Measurements from ENCODE around the gene SYNDIG1. TPM values are rescaled to one million over a fixed set of nuclear protein-coding genes. Genes with fewer than 3 reads are reported as not detected.

Gene SYNDIG1
- total RNA-seq, 1 experiment from 2014 or later = 5.4 TPM

DNA sequence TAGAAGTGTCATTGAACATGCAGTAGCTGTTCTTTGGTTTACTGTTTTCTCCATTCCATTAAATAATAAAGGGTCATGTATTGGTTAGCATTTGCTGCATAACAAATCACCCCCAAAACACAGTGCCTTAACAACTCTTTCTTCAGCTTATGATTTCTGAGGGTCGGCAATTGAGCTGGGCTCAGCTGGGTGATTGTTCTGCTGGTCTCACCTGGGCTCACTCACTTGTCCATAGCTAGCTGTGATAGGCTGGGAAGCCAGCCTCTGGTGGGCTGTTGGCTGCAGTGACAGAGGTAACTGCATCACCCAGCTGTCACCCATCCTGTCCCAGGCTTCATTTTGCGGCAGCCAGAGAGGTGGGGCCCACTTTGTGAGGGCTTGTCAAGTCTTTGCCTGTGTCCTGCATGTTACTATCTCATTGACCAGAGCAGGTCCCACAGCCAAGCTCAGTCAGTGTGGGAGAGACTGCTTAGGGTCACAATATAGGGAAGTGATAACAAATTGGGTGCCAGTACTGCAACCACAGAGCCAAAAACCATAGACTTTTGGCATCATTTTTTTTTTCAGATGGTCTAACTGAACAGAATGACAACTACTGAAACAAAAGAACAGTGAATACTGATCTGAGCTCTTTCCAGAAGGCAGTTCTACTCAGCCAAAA, 76.9 kb downstream of the SYNDIG1 start:
- no peak overlapping the region for H4K5ac ChIP-seq (ENCODE audit: insufficient read length, low read depth, low read length)
- H3K14ac ChIP-seq (ENCODE audit: insufficient read depth, low read length) = no peak overlapping the region
- no peak overlapping the region for H4K91ac ChIP-seq (ENCODE audit: insufficient read length, low read depth, low read length)
- no peak overlapping the region for H3K4me3 Mint-ChIP-seq
- H2BK20ac ChIP-seq (ENCODE audit: low read depth, low read length, poor library complexity, severe bottlenecking) = no peak overlapping the region
- no peak overlapping the region for H2BK12ac ChIP-seq (ENCODE audit: insufficient read length, low read depth, low read length)
- H3K79me1 ChIP-seq (ENCODE audit: insufficient read depth, low read depth, low read length, poor library complexity, severe bottlenecking) = no peaks in the 10 kb centered on the region
- H3K27ac Mint-ChIP-seq = no peak overlapping the region; a peak in 1 of 7 replicates
- no peak overlapping the region for H3K4me2 ChIP-seq (ENCODE audit: insufficient read depth, insufficient read length, low read length)
- no peaks in the 10 kb centered on the region for H3K23me2 ChIP-seq (ENCODE audit: insufficient read length, low read depth, low read length, poor library complexity, severe bottlenecking)
- no peaks in the 10 kb centered on the region for H4K20me1 ChIP-seq (ENCODE audit: control insufficient read depth, insufficient read depth, insufficient read length)
- peaks cover 3 to 6% of the 10 kb centered on the region in 2 experiments; a peak in 3 of 4 replicates for H3K4me1 Mint-ChIP-seq
- no peak overlapping the region for H4K8ac ChIP-seq (replicated peaks; ENCODE audit: insufficient read length, low read depth, low read length)
- no peak overlapping the region for H3K27ac ChIP-seq (ENCODE audit: insufficient read length, low read depth, low read length)
- no peak for DNase-seq
- H3K36me3 Mint-ChIP-seq (ENCODE audit: insufficient read depth in 1 of 3, low read depth in 3 of 3) = peaks cover 32 to 45% (median 38%) of the 10 kb centered on the region in 3 experiments
- H3K56ac ChIP-seq (ENCODE audit: insufficient read length, low read depth, low read length) = no peak overlapping the region
- no peak overlapping the region for H2BK15ac ChIP-seq (ENCODE audit: low read depth, low read length)
- H2BK5ac ChIP-seq (ENCODE audit: insufficient read length, low read length) = no peak overlapping the region
- no peaks in the 10 kb centered on the region for H3K79me2 ChIP-seq (ENCODE audit: insufficient read depth, low read length)
- TF ChIP-seq CTCF (conservative IDR thresholded peaks at IDR 0.05) = no peak
- H2AFZ ChIP-seq (ENCODE audit: low read length) = no peak overlapping the region
- no peak overlapping the region for H3K9ac ChIP-seq (ENCODE audit: extremely low read depth, insufficient read length, low read length)
- WGBS (ENCODE audit: extremely low coverage, insufficient read length, low lambda C conversion rate) = no CpG with 5 or more reads among the region's 2 CpGs
- no peaks in the 10 kb centered on the region for H3K9me3 ChIP-seq (ENCODE audit: control insufficient read depth, low read depth, low read length)
- no peak overlapping the region for H3T11ph ChIP-seq (ENCODE audit: low read length)
- peaks cover 0 to 12% of the 10 kb centered on the region in 2 experiments for H3K9me3 Mint-ChIP-seq
- H3K18ac ChIP-seq (ENCODE audit: insufficient read length, low read depth, low read length) = no peak overlapping the region
- H3K27me3 ChIP-seq (ENCODE audit: insufficient read depth, low read length) = no peaks in the 10 kb centered on the region
- H3K4ac ChIP-seq (ENCODE audit: low read depth, low read length) = no peak overlapping the region
- no peaks in the 10 kb centered on the region; the same call in 1 of the 2 replicates for H3K27me3 Mint-ChIP-seq (ENCODE audit: low read depth)
- H2BK120ac ChIP-seq (ENCODE audit: low read depth, low read length, poor library complexity, severe bottlenecking) = no peak overlapping the region
- H2AK5ac ChIP-seq (ENCODE audit: insufficient read length, low read length) = no peak overlapping the region
- no peaks in the 10 kb centered on the region for H3K4me1 ChIP-seq (ENCODE audit: insufficient read depth, low read length)
- H3K23ac ChIP-seq (ENCODE audit: insufficient read length, low read depth, low read length) = no peak overlapping the region
